ENCODE data around the gene CCDC57.

DNA sequence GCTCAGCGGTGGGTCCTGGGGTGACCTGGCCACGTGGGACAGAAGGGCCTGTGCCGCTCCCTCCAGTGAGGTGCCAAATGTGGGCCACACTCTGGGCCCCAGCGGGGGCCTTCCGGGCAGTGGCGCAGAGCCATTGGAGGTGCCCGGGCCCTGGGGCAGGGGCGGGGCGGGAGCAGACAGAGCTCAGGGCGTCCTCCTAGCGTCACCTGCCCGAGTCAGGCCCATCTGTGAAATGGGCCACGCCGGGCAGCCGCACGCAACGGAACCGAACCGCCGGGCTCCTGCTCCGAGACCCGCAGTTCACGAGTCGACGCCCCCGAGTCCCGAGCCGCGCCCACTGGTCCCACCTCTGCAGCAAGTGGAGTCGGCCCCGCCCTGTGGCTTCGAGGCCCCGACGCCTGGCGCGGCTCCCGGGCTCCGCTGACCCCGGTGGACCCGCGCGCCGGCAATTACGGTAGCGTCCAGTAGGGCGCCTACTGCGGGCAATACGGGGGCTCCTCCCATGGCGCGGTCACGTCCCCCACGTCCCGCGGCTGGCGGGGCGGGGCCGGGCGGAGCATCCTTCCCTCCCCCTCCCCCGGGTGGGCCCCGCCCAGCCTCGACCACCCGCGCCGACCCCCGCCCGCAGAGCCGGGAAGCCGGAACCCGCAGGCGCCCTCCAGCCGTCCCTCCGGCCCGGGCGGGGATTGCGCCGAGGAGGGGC lies 18.1 kb upstream of the CCDC57 start:
- no peak for TF ChIP-seq POLR2A (IDR thresholded peaks at IDR 0.05)
- TF ChIP-seq, protein P1, sequence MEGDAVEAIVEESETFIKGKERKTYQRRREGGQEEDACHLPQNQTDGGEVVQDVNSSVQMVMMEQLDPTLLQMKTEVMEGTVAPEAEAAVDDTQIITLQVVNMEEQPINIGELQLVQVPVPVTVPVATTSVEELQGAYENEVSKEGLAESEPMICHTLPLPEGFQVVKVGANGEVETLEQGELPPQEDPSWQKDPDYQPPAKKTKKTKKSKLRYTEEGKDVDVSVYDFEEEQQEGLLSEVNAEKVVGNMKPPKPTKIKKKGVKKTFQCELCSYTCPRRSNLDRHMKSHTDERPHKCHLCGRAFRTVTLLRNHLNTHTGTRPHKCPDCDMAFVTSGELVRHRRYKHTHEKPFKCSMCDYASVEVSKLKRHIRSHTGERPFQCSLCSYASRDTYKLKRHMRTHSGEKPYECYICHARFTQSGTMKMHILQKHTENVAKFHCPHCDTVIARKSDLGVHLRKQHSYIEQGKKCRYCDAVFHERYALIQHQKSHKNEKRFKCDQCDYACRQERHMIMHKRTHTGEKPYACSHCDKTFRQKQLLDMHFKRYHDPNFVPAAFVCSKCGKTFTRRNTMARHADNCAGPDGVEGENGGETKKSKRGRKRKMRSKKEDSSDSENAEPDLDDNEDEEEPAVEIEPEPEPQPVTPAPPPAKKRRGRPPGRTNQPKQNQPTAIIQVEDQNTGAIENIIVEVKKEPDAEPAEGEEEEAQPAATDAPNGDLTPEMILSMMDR (IDR thresholded peaks at IDR 0.05): peak; percentile 45 to 69 (median 54)

Measured in right lobe of liver (tissue), 4 donors.